Gastroesophageal sphincter (tissue), 3 donors: Measurements from ENCODE around the gene ZIC1.

Experiments
- POLR2A ChIP-seq, 2 donors: fragments of 450-650 bp; IDR thresholded peaks; one replicate each; pipeline ENCODE4 v1.6.1; 2017; ENCODE audit warnings: antibody characterized with exemption in 2 of 2, mild to moderate bottlenecking in 2 of 2, moderate library complexity in 1 of 2
- TF ChIP-seq, protein P1 (sequence below), 4 experiments: fragments of 200-600 bp in 2 of 4; fragments of 450-650 bp in 2 of 4; sonication (generic) in 1 of 4; IDR thresholded peaks; one replicate each; pipeline ENCODE4 v1.5.1; 2017 to 2019; ENCODE audit warnings: antibody characterized with exemption in 4 of 4, mild to moderate bottlenecking in 2 of 4, moderate library complexity in 2 of 4

DNA sequence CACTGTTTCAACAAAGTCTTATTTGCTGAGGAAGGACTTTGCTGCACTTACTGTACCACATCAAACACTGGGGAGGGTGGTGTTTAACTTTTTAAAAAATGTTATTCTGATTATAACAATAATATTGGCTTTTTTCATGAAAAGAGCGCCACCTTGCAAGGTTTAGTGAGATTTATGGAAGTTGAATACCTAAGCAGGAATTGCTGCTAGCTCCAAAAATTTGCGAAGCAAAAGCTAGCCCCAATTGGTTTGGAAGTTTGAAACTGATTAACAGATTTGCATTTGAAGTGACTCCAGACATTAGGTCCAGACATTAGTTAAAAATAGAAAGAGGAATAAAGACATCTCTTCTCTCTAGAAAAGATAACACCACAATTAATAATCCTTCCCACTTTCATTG, 6.7 kb downstream of the ZIC1 start:
- TF ChIP-seq, protein P1, sequence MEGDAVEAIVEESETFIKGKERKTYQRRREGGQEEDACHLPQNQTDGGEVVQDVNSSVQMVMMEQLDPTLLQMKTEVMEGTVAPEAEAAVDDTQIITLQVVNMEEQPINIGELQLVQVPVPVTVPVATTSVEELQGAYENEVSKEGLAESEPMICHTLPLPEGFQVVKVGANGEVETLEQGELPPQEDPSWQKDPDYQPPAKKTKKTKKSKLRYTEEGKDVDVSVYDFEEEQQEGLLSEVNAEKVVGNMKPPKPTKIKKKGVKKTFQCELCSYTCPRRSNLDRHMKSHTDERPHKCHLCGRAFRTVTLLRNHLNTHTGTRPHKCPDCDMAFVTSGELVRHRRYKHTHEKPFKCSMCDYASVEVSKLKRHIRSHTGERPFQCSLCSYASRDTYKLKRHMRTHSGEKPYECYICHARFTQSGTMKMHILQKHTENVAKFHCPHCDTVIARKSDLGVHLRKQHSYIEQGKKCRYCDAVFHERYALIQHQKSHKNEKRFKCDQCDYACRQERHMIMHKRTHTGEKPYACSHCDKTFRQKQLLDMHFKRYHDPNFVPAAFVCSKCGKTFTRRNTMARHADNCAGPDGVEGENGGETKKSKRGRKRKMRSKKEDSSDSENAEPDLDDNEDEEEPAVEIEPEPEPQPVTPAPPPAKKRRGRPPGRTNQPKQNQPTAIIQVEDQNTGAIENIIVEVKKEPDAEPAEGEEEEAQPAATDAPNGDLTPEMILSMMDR (IDR thresholded peaks at IDR 0.05), result no peak
- no peak for TF ChIP-seq POLR2A (IDR thresholded peaks at IDR 0.05)
